ENCODE data around the gene PDE7B. TPM values are rescaled to one million over a fixed set of nuclear protein-coding genes. Genes with fewer than 3 reads are reported as not detected.

The PDE7B gene
- total RNA-seq, 3 donors from 2014 or later (not counting 1 experiment from before 2014, with no cell fraction given) = 0.14 to 0.18 TPM; not detected in 1

- Mint-ChIP-seq H3K27me3 (ENCODE audit: low read depth in 2 of 2) (peaks cover 6 to 22% of the 10 kb centered on the region in 2 donors), H3K36me3 (no peaks in the 10 kb centered on the region), H3K9me3 (no peaks in the 10 kb centered on the region), H3K4me1 (no peaks in the 10 kb centered on the region), H3K4me3 (no peak overlapping the region), H3K27ac (no peak overlapping the region)
- no peak overlapping the region for H3K4me3 ChIP-seq (ENCODE audit: low read length)
- no peak for DNase-seq
- intact Hi-C loops (cut with micrococcal nuclease) = no loop called here
- H3K9me3 ChIP-seq (ENCODE audit: control insufficient read depth, insufficient read depth, low read length) = no peaks in the 10 kb centered on the region
- H3K27me3 ChIP-seq (ENCODE audit: control insufficient read depth, insufficient read depth, low read length) = no peaks in the 10 kb centered on the region
- no peak overlapping the region for H3K27ac ChIP-seq (ENCODE audit: low read length)
- H3K4me1 ChIP-seq (ENCODE audit: control insufficient read depth, insufficient read depth, low read length) = no peaks in the 10 kb centered on the region
- no peak for ATAC-seq
- H3K36me3 ChIP-seq (ENCODE audit: control insufficient read depth, insufficient read depth, low read length) = no peaks in the 10 kb centered on the region
- TF ChIP-seq CTCF (IDR thresholded peaks at IDR 0.05) = no peak
Observed at GRCh38 chr6:136083540-136083939, 232.0 kb downstream of the PDE7B start.

GRCh38 chr6:136084403-136084802 is 232.9 kb downstream of the PDE7B start:
- intact Hi-C loops (cut with micrococcal nuclease) = no loop called here
- Histone ChIP-seq H3K4me1 (ENCODE audit: control insufficient read depth, insufficient read depth, low read length) (no peaks in the 10 kb centered on the region), H3K36me3 (ENCODE audit: control insufficient read depth, insufficient read depth, low read length) (no peaks in the 10 kb centered on the region), H3K4me3 (ENCODE audit: low read length) (no peak overlapping the region), H3K27me3 (ENCODE audit: control insufficient read depth, insufficient read depth, low read length) (no peaks in the 10 kb centered on the region), H3K27ac (ENCODE audit: low read length) (no peak overlapping the region), H3K9me3 (ENCODE audit: control insufficient read depth, insufficient read depth, low read length) (no peaks in the 10 kb centered on the region)
- H3K27ac Mint-ChIP-seq = no peak overlapping the region
- no peak for TF ChIP-seq CTCF (IDR thresholded peaks at IDR 0.05)
- no peak overlapping the region for H3K4me3 Mint-ChIP-seq
- 100% methylated on average over 1 of the region's 1 CpG for WGBS (ENCODE audit: insufficient coverage)
- no peaks in the 10 kb centered on the region for H3K4me1 Mint-ChIP-seq
- ATAC-seq = no peak
- H3K9me3 Mint-ChIP-seq = no peaks in the 10 kb centered on the region
- DNase-seq = no peak
- H3K36me3 Mint-ChIP-seq = no peaks in the 10 kb centered on the region
- peaks cover 6 to 22% of the 10 kb centered on the region in 2 donors for H3K27me3 Mint-ChIP-seq (ENCODE audit: low read depth in 2 of 2)

- TF ChIP-seq CTCF (IDR thresholded peaks at IDR 0.05) = no peak
- Histone ChIP-seq H3K4me3 (ENCODE audit: low read length) (no peak overlapping the region), H3K9me3 (ENCODE audit: control insufficient read depth, insufficient read depth, low read length) (no peaks in the 10 kb centered on the region), H3K27ac (ENCODE audit: low read length) (no peak overlapping the region), H3K4me1 (ENCODE audit: control insufficient read depth, insufficient read depth, low read length) (no peaks in the 10 kb centered on the region), H3K36me3 (ENCODE audit: control insufficient read depth, insufficient read depth, low read length) (no peaks in the 10 kb centered on the region), H3K27me3 (ENCODE audit: control insufficient read depth, insufficient read depth, low read length) (no peaks in the 10 kb centered on the region)
- H3K9me3 Mint-ChIP-seq = no peaks in the 10 kb centered on the region
- peaks cover 6 to 19% of the 10 kb centered on the region in 2 donors for H3K27me3 Mint-ChIP-seq (ENCODE audit: low read depth in 2 of 2)
- no peak overlapping the region for H3K4me3 Mint-ChIP-seq
- 90% methylated on average over 6 of the region's 6 CpGs for WGBS (ENCODE audit: insufficient coverage)
- H3K4me1 Mint-ChIP-seq = peaks cover 6 to 9% of the 10 kb centered on the region in 2 donors
- intact Hi-C loops (cut with micrococcal nuclease) = no loop called here
- H3K27ac Mint-ChIP-seq = no peak overlapping the region
- no peaks in the 10 kb centered on the region for H3K36me3 Mint-ChIP-seq
- DNase-seq (no peak), ATAC-seq (no peak)
Observed at GRCh38 chr6:136085370-136086115, 234.0 kb downstream of the PDE7B start.

GRCh38 chr6:136086686-136087085 is 235.2 kb downstream of the PDE7B start:
- TF ChIP-seq CTCF (IDR thresholded peaks at IDR 0.05) = no peak
- ATAC-seq (no peak), DNase-seq (no peak)
- Histone ChIP-seq H3K4me1 (ENCODE audit: control insufficient read depth, insufficient read depth, low read length) (no peaks in the 10 kb centered on the region), H3K4me3 (ENCODE audit: low read length) (no peak overlapping the region), H3K36me3 (ENCODE audit: control insufficient read depth, insufficient read depth, low read length) (no peaks in the 10 kb centered on the region), H3K27ac (ENCODE audit: low read length) (no peak overlapping the region), H3K27me3 (ENCODE audit: control insufficient read depth, insufficient read depth, low read length) (no peaks in the 10 kb centered on the region), H3K9me3 (ENCODE audit: control insufficient read depth, insufficient read depth, low read length) (no peaks in the 10 kb centered on the region)
- WGBS (ENCODE audit: insufficient coverage) = 94% methylated on average over 6 of the region's 8 CpGs
- intact Hi-C loops (cut with micrococcal nuclease) = no loop called here
- no peak overlapping the region for H3K4me3 Mint-ChIP-seq
- peaks cover 6 to 16% of the 10 kb centered on the region in 2 donors for H3K27me3 Mint-ChIP-seq (ENCODE audit: low read depth in 2 of 2)
- H3K9me3 Mint-ChIP-seq = no peaks in the 10 kb centered on the region
- no peak overlapping the region for H3K27ac Mint-ChIP-seq
- no peaks in the 10 kb centered on the region for H3K36me3 Mint-ChIP-seq
- H3K4me1 Mint-ChIP-seq = peaks cover 15 to 21% of the 10 kb centered on the region in 2 donors

Measured in natural killer cell (primary cell).